Activated CD8-positive, alpha-beta memory T cell treated with anti-CD3 and anti-CD28 coated beads, Interleukin-2, amount 50 U/mL, for 48 hours (primary cell): ENCODE results near the gene S100A5.

Source experiments
- DNase-seq: peaks from one replicate; pipeline ENCODE4 v3.0.0-alpha.2; 2020

The S100A5 gene

GRCh38 chr1:153546796-153547559 is 6.2 kb upstream of the S100A5 start:
- no peak for DNase-seq

- DNase-seq, result no peak
These were observed 5.6 kb upstream of the S100A5 start for GRCh38 chr1:153546371-153546770.

GRCh38 chr1:153545067-153546055 is 4.6 kb upstream of the S100A5 start, which contains the start of gene S100A4:
TSS of gene S100A4 (minus strand) at chr1:153545806. CDS start at chr1:153544794, 1,012 bp downstream.
- peak; percentile 91 for DNase-seq

GRCh38 chr1:153544453-153545066 is 3.8 kb upstream of the S100A5 start:
- no peak for DNase-seq

- DNase-seq, result no peak
These were observed 3.0 kb upstream of the S100A5 start for GRCh38 chr1:153543736-153544135.

GRCh38 chr1:153542956-153543711 is 2.4 kb upstream of the S100A5 start:
- DNase-seq, result no peak

- DNase-seq, result no peak
These were observed 1.2 kb upstream of the S100A5 start for GRCh38 chr1:153541641-153542590.

GRCh38 chr1:153539395-153540093 is 1.2 kb downstream of the S100A5 start:
- DNase-seq, result no peak

- no peak for DNase-seq
These were observed 2.4 kb downstream of the S100A5 start for GRCh38 chr1:153538315-153538821.

GRCh38 chr1:153537376-153537730 is 3.4 kb downstream of the S100A5 start:
- no peak for DNase-seq

GRCh38 chr1:153536671-153537375 is 3.9 kb downstream of the S100A5 start:
- no peak for DNase-seq

- DNase-seq, result peak; percentile 86
These were observed 4.6 kb downstream of the S100A5 start for GRCh38 chr1:153536012-153536670.

- peak; percentile 72 for DNase-seq
These were observed 5.3 kb downstream of the S100A5 start, which contains the start of gene S100A6 for GRCh38 chr1:153535242-153536011. TSS of gene S100A6 (minus strand) at chr1:153535991. CDS start at chr1:153535339, 652 bp downstream.

- no peak for DNase-seq
These were observed 5.9 kb downstream of the S100A5 start for GRCh38 chr1:153534925-153535241.

GRCh38 chr1:153534226-153534924 is 6.4 kb downstream of the S100A5 start:
- no peak for DNase-seq

- DNase-seq, result no peak
These were observed 7.0 kb downstream of the S100A5 start for GRCh38 chr1:153533689-153534201.
